Gastrocnemius medialis (tissue), 4 donors: ENCODE measurements around the gene ATP6V0B. TPM values are rescaled to one million over a fixed set of nuclear protein-coding genes. Genes with fewer than 3 reads are reported as not detected.

Source experiments
- ATAC-seq, 2 donors: fragments of 150-250 bp; one replicate each; pipeline ENCODE4 v1.9.1; 2016
- DNase-seq, 2 donors: peaks; one replicate each; pipeline ENCODE4 v3.0.0-alpha.2; 2019
- H3K27ac ChIP-seq, 4 donors: fragments of 200-600 bp; sonication (generic); 1 replicate in 1 of 4; 2 replicates in 3 of 4; pipeline ENCODE4 v1.5.1; 2016 to 2018; ENCODE audit warnings: mild to moderate bottlenecking in 2 of 4, moderate library complexity in 1 of 4
- H3K27me3 ChIP-seq, 3 donors: fragments of 200-600 bp; sonication (generic) in 2 of 3; 1 replicate in 1 of 3; 2 replicates in 2 of 3; pipeline versions ENCODE4 v1.5.1 to v1.6.0; 2016 to 2019; ENCODE audit warnings: mild to moderate bottlenecking in 1 of 3, moderate library complexity in 1 of 3
- H3K36me3 ChIP-seq, 2 donors: fragments of 200-600 bp; sonication (generic) in 1 of 2; one replicate each; pipeline ENCODE4 v1.5.1; 2017 to 2018
- H3K4me1 ChIP-seq, 2 donors: fragments of 200-600 bp; sonication (generic) in 1 of 2; one replicate each; pipeline ENCODE4 v1.5.1; 2016 to 2017; ENCODE audit warnings: mild to moderate bottlenecking in 2 of 2
- H3K4me3 ChIP-seq, 4 donors: fragments of 200-600 bp; sonication (generic) in 3 of 4; 1 replicate in 1 of 4; 2 replicates in 3 of 4; pipeline ENCODE4 v1.5.1; 2016 to 2019; ENCODE audit warnings: mild to moderate bottlenecking in 2 of 4
- H3K9me3 ChIP-seq, 3 donors: fragments of 200-600 bp; sonication (generic) in 2 of 3; 1 replicate in 1 of 3; 2 replicates in 2 of 3; pipeline ENCODE4 v1.5.1; 2016 to 2019
- CTCF ChIP-seq, 5 experiments: fragments of 450-650 bp in 3 of 5; fragments of 200-600 bp in 2 of 5; sonication (generic) in 2 of 5; IDR thresholded peaks in 4 of 5; conservative IDR thresholded peaks in 1 of 5; 1 replicate in 4 of 5; 2 replicates in 1 of 5; pipeline ENCODE4 v1.5.1; 2016 to 2019; ENCODE audit warnings: antibody characterized with exemption in 5 of 5, mild to moderate bottlenecking in 3 of 5, moderate library complexity in 3 of 5
- POLR2A ChIP-seq, 2 donors: fragments of 450-650 bp; IDR thresholded peaks; one replicate each; pipeline ENCODE4 v1.6.1; 2017; ENCODE audit warnings: antibody characterized with exemption in 2 of 2, mild to moderate bottlenecking in 2 of 2, moderate library complexity in 2 of 2
- in situ Hi-C, 4 donors: fragments of 200-750 bp; cut with MboI; loops; one replicate each; pipeline versions ENCODE4 v1.15.0 to v1.8.0; 2017; ENCODE audit warnings: low sequenced_read_pairs in 4 of 4
- intact Hi-C: fragments of 100-400 bp; cut with DNase I; formaldehyde crosslinking; loops from one replicate; pipeline ENCODE4 v1.15.1; 2023; ENCODE audit warnings: low total_unique reads
- total RNA-seq, 4 donors: library from RNA; depleted of rRNA; stranded (reverse); fragments of >200 nt; gene quantifications; one replicate each; pipeline versions ENCODE4 v1.1.0 to v1.2.3, GENCODE V29; 2016

Gene ATP6V0B
- total RNA-seq, 4 donors from 2014 or later = 156 to 242 (median 195) TPM

DNA sequence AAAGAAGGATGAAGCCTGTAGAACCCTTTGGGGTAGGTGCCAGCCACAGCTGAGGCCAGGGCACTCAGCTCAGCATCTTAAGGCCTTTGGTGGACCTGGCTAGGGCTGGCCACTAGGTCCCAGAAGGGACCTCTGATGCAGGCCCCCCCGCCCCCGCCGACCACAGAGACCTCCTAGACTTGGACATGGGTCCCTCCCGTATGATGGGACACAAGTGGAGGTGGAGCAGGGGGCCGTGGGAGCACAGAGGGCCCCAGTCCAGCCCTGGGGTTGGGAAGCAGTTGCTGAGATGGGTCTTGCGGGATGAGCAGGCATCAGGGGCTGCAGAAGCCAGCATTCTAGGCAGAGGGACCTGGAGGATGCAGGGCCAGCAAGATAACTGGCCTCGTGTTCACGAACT, 7.5 kb downstream of the ATP6V0B start:
- intact Hi-C loops = no loop called here
- in situ Hi-C loops = no loop called here
- Histone ChIP-seq H3K27ac (no peak overlapping the region), H3K36me3 (peaks cover 0 to 19% of the 10 kb centered on the region in 2 donors), H3K4me3 (no peak overlapping the region), H3K27me3 (no peaks in the 10 kb centered on the region), H3K9me3 (no peaks in the 10 kb centered on the region), H3K4me1 (peaks cover 8 to 17% of the 10 kb centered on the region in 2 donors)
- no peak for DNase-seq
- ATAC-seq = no peak
- TF ChIP-seq POLR2A (IDR thresholded peaks at IDR 0.05) = no peak
- no peak for TF ChIP-seq CTCF (IDR thresholded peaks at IDR 0.05 in 4 of 5, conservative IDR thresholded peaks at IDR 0.05 in 1 of 5)

DNA sequence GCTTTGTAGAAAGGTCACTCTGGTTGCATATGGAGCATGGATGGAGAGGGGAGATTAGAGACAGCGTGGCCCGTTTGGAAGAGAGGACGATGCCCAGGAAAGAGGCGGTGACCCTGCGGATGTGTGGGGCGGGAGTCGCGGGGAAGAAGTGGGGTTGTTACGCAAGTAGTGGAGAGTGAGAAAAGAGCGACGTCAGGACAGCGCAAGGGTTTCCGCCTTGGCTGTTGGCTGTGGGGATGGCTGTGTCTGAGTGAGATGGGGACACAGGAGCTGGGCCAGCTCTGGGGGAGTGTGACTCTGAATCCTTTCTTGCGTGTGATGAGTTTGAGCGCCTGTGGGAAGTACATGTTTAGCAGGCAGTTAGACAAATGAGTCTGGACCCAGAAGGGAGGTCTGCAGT, 8.0 kb downstream of the ATP6V0B start:
- no peak for ATAC-seq
- H3K27me3 ChIP-seq = no peaks in the 10 kb centered on the region
- intact Hi-C loops = no loop called here
- no peak for TF ChIP-seq POLR2A (IDR thresholded peaks at IDR 0.05)
- no peak for TF ChIP-seq CTCF (IDR thresholded peaks at IDR 0.05 in 4 of 5, conservative IDR thresholded peaks at IDR 0.05 in 1 of 5)
- no peak for DNase-seq
- in situ Hi-C loops = no loop called here
- H3K4me3 ChIP-seq = no peak overlapping the region
- H3K27ac ChIP-seq = no peak overlapping the region
- H3K9me3 ChIP-seq = no peaks in the 10 kb centered on the region
- peaks cover 0 to 18% of the 10 kb centered on the region in 2 donors for H3K36me3 ChIP-seq
- peaks cover 8 to 17% of the 10 kb centered on the region in 2 donors for H3K4me1 ChIP-seq

- H3K4me1 ChIP-seq = peaks cover 8 to 14% of the 10 kb centered on the region in 2 donors
- ATAC-seq (no peak), DNase-seq (no peak)
- intact Hi-C loops (no loop called here), in situ Hi-C loops (no loop called here)
- TF ChIP-seq CTCF (IDR thresholded peaks at IDR 0.05 in 4 of 5, conservative IDR thresholded peaks at IDR 0.05 in 1 of 5) = no peak
- no peak for TF ChIP-seq POLR2A (IDR thresholded peaks at IDR 0.05)
- no peak overlapping the region for H3K4me3 ChIP-seq
- H3K9me3 ChIP-seq = no peaks in the 10 kb centered on the region
- no peaks in the 10 kb centered on the region for H3K27me3 ChIP-seq
- H3K36me3 ChIP-seq = peaks cover 0 to 12% of the 10 kb centered on the region in 2 donors
- no peak overlapping the region for H3K27ac ChIP-seq
These were observed 8.6 kb downstream of the ATP6V0B start for GRCh38 chr1:43983253-43983899.

- intact Hi-C loops = no loop called here
- peaks cover 6 to 7% of the 10 kb centered on the region in 2 donors for H3K4me1 ChIP-seq
- peaks cover 0 to 12% of the 10 kb centered on the region in 2 donors for H3K36me3 ChIP-seq
These were observed 10.1 kb downstream of the ATP6V0B start for GRCh38 chr1:43984855-43985254.

More at GRCh38 chr1:43984855-43985254, 10.1 kb downstream of the ATP6V0B start:
- no peak for TF ChIP-seq POLR2A (IDR thresholded peaks at IDR 0.05)
- no peak for TF ChIP-seq CTCF (IDR thresholded peaks at IDR 0.05 in 4 of 5, conservative IDR thresholded peaks at IDR 0.05 in 1 of 5)
- no peak for ATAC-seq
- no peak overlapping the region for H3K4me3 ChIP-seq
- H3K9me3 ChIP-seq = no peaks in the 10 kb centered on the region
- in situ Hi-C loops = no loop called here
- no peak overlapping the region for H3K27ac ChIP-seq
- DNase-seq = no peak
- H3K27me3 ChIP-seq = no peaks in the 10 kb centered on the region
